Dedifferentiated amniotic fluid mesenchymal stem cell (primary cell): ENCODE measurements around the gene DEAF1.
A peak's percentile ranks its signal among the peaks of the same experiment; 100 is the strongest.
"Not testable (repeated sequence)": the region's sequence is repeated elsewhere in the genome, so short reads cannot be mapped to it uniquely, and the experiment has no call there.

Experiments used
- DNase-seq: peaks from one replicate; pipeline ENCODE4 v3.0.0-alpha.2; 2016; ENCODE audit errors: extremely low spot score

DEAF1 gene

GRCh38 chr11:679271-680207 is 15.5 kb downstream of the DEAF1 start:
- DNase-seq, result no peak

GRCh38 chr11:678297-678696 is 16.7 kb downstream of the DEAF1 start:
- no peak for DNase-seq

GRCh38 chr11:674406-674805 is 20.6 kb downstream of the DEAF1 start:
- no peak for DNase-seq

GRCh38 chr11:673866-674265 is 21.2 kb downstream of the DEAF1 start:
- no peak for DNase-seq

GRCh38 chr11:665704-666281 is 29.2 kb downstream of the DEAF1 start:
- DNase-seq, result peak; percentile 46

- peak; percentile 30 for DNase-seq
Observed at GRCh38 chr11:665062-665703, 29.8 kb downstream of the DEAF1 start.

GRCh38 chr11:662689-663274 is 32.2 kb downstream of the DEAF1 start:
- DNase-seq, result no peak

- no peak for DNase-seq
Observed at GRCh38 chr11:660681-661444, 34.2 kb downstream of the DEAF1 start.

- DNase-seq, result no peak
Observed at GRCh38 chr11:660281-660680, 34.7 kb downstream of the DEAF1 start.

GRCh38 chr11:659532-660085 is 35.4 kb downstream of the DEAF1 start:
- no peak for DNase-seq

- DNase-seq, result no peak
Observed at GRCh38 chr11:657691-658126, 37.3 kb downstream of the DEAF1 start.

- no peak for DNase-seq
Observed at GRCh38 chr11:656866-657265, 38.2 kb downstream of the DEAF1 start.

- DNase-seq, result no peak
Observed at GRCh38 chr11:656426-656825, 38.6 kb downstream of the DEAF1 start.

GRCh38 chr11:655036-655726 is 39.8 kb downstream of the DEAF1 start:
- DNase-seq, result no peak

- not testable (repeated sequence) for DNase-seq
Observed at GRCh38 chr11:654444-654843, 40.6 kb downstream of the DEAF1 start.

- DNase-seq, result no peak
Observed at GRCh38 chr11:653837-654236, 41.2 kb downstream of the DEAF1 start.

- DNase-seq, result not testable (repeated sequence)
Observed at GRCh38 chr11:653136-653535, 41.9 kb downstream of the DEAF1 start.

- no peak for DNase-seq
Observed at GRCh38 chr11:650482-650881, 44.5 kb downstream of the DEAF1 start.

GRCh38 chr11:647672-648158 is 47.3 kb downstream of the DEAF1 start:
- DNase-seq, result not testable (repeated sequence)

- DNase-seq, result no peak
Observed at GRCh38 chr11:646214-646613, 48.8 kb downstream of the DEAF1 start.
